IPS DF 19.7 (cell line): ENCODE results near the gene TMEM119.
A peak's percentile ranks its signal among the peaks of the same experiment; 100 is the strongest.
"Not testable (repeated sequence)": the region's sequence is repeated elsewhere in the genome, so short reads cannot be mapped to it uniquely, and the experiment has no call there.

Experiments
- DNase-seq: peaks from one replicate; pipeline ENCODE4 v3.0.0-alpha.2; 2013; ENCODE audit warnings: low read depth, low spot score

The TMEM119 gene

DNA sequence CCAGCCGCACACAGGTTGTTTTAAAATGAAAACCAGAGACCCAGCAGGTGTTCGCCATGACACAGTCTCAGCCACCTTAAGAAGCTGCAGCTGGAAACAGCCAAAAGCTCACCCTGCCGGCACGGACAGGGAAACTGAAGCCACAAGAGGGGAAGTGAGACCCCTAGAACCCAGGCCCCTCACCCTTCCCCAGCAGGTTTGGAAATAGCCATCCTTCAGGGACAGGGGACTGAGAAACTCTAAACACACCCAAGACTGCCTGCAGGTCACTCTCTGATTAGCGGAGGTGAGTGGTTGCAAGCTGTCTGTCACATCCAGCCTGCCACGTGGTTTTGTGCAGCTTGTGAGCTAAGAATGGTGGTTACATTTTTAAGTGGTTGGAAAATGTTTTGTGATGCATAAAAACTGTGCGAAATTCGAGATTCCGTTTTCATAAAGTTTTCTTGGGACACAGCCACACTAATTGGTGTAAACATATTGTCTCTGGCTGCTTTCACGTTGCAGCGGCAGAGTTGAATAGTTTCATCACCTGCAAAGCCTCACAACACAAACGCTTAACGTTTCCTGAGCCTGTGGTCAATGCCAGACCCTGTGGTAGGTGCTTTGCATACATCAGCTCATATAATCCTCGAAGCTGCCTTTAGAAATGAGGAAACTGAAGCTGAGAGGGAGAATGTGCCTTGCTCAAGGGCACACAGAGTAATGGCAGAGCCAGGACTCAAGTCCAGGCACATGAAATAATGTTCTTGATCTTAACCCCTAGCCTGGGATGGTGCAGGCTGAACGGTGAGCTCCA, 37.5 kb upstream of the TMEM119 start:
- no peak for DNase-seq

DNA sequence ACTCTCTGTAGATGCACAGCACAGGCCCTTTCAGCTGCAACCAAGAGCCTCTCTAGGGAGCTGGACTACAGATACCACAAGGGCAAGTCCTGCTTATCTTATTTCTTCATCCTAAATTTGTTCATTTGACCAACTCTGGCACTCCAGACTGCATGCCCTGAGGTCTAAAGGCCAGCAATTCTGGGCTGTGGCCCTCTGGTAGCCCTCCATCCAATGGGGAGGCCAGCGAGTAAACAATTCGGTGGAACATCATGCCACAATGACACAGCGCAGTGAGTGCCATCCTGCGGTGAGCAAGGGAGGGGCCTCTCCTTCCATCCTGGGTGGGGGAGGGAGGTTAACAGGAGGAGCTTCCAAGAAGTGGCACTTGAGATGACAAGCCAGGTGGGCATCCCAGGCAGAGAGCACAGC, 36.5 kb upstream of the TMEM119 start:
- no peak for DNase-seq

DNA sequence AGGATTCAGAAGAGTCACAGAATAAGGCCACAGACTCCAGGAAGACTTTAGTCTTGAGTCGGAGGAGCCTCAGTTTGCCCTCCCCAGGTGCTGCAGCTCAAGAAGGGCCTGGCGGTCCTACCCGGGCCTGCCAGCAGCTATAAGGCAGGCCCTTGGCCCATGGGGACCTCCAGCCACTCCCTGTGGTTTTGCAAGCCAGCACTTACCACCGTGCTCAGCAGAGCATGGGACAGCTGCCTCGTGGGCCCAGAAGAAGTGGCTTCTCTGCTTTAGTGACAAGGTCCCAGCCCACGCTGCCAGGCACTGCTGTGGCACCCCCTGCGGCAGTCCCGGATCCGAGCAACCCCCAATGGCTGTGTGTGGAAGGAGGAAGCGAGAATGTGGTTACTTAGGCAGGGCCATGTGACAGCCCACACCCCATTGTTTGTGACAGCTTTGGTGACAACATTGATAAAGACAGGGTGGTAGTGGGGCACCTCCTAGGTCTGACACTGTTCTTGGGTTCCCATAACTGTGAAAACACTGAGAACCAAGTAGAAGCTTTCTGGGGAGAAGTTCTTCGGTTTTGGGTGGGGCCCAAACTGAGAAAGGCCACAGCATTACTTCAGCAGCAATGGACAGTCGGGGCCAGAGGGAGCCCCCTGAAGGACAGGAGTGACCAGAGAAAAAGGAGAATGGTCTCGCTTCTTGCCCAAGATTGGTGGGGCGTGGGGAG, 35.8 kb upstream of the TMEM119 start, which contains the start of gene SELPLG:
SELPLG (minus strand) TSS at position 361 of the 715 bp plus-strand sequence. CDS start 9,587 bp downstream, outside the sequence.
- no peak for DNase-seq

DNA sequence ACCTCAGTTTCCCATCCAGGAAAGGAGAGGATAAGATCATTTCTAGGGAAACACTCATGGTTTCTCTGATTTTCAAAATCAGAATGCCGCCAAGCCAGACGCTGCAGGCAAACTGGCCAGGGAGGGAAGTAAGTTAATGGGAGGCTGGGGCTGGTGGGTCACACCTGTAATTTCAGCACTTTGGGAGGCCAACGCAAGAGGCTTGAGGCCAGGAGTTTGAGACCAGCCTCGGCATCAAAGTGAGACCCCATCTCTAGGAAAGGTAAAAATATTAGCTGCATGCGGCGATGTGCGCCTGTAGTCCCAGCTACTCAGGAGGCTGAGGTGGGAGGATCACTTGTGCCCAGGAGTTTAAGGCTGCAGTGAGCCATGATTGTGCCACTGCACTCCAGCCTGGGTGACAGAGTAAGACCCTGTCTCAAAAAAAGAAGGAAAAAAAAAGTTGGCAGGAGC, 35.2 kb upstream of the TMEM119 start:
- no peak for DNase-seq

DNA sequence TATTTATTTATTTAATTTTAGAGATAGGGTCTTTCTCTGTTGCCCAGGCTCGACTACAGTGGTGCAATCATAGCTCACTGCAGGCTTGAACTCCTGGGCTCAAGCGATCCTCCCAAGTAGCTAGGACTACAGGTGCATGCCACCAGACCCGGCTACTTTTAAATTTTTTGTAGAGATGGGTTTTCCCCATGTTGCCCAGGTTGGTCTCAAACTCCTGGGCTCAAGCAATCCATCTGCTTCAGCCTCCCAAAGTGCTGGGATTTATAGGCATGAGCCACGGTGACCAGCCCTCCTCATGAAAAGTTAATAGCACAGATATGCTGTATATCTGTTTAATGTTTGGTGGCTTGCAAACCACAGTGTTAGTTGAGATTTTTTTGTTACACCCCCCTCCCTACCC, 33.4 kb upstream of the TMEM119 start:
- DNase-seq, result not testable (repeated sequence)

DNA sequence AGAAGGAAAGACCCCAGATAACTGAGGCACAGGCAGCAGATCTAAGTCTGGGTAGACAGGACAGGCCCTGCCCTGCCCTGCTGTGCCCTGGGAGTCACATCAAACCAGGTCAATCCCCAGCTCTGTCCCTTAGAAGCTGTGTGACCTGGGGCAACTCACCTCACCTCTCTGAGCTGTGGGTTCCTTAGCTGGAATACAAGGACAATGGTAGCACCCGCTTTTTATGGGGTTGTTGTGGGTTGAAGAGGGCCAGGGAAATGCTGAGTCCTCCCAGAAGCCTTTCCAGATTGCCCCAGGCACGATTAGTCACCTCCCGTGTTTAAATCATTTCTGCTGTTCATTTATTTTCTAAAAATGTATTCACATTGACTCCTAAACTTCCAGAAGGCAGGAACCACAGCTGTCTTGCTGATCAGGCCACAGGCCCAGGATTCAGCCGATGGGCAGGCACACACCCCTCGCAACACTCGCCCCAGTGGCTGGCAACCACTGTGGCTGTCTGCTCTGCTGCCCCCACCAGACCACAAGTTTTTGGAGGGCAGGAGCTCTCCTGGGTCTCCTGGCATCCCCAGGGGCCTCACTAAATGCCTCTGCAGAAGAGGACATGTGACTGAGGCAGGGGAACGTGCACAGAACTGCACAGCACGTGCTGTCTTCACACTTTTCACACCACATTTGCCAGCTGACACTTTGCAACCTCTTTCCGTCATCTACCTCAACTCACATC, 32.8 kb upstream of the TMEM119 start:
- DNase-seq, result no peak

DNA sequence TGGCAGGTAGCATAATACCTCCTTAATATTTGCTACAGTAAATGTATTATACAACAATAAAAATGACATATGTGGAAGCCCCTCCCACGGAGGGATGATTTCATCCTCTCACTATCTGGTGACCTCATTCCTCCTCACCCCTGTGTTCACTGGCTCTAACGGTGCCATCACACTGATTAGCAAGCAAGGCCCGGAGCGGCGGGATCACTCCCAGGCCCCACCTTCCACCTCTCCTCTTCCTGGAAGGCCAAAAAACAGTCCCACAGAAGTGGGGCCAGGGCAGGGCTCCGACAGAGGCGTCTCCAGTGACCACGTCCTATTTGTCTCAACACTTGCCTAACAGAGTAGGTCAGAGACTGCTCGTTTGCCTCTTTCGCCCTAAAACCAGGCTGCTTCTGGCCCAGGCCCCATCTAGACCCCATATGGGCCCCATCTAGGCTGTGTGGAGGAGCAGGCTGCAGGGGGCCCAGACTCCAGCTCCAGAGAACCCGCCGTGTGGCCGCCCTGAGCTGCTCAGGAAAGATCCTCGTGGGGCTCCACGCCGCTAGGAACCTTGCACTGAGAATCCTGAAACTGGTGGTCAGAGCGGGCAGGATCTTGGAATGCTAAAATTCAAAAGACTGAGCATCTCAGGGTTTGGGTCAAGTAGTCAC, 32.1 kb upstream of the TMEM119 start:
- no peak for DNase-seq

DNA sequence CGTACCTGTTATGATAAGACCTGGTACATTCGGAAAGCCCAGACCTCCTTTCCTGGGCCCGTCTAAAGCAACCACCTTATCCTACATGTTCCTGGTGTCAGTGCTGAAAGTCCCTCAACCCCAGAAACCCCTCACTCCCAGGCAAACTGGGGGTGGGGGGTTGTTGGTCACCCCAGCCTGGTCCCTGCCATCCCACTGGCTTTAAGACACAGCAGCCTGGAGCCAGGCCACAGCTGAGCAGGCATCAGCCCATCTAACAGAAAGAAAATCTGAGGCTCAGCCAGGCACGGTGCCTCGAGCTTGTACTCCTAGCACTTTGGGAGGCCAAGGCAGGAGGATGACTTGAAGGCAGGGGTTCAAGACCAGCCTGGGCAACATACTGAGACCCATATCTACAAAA, 31.3 kb upstream of the TMEM119 start:
- no peak for DNase-seq

DNA sequence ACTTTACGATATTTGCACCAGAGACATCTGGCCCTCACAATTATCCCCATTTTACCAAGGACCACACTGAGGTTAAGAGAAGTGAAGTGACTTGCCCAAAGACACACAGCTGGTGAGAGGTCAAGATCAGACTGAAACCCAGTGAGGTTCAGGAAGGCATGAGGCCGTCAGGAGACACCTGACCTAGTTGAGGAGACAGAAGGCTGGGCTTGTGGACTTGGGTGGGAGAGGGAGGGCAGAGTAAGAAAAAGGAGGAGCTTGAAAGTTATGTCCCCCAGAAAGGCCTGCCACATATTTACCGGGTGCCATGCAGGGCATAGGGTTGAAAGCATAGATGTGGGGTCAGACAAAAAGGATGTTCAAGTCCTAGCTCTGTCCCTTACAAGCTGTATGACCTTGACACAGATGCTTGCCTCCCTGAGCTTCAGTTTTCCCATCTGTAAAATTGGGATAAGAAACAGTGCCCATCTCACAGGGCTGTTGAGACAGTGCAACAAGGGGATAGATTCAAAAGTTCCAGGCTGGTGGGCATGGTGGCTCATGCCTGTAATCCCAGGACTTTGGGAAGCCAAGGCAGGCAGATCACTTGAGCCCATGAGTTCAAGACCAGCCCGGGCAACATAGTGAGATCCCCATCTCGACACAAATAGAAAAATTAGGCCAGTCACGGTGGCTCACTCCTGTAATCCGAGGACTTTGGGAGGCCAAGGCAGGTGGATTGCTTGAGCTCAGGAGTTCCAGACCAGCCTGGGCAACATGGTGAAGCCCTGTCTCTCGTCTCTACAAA, 29.4 kb upstream of the TMEM119 start:
- DNase-seq, result no peak

DNA sequence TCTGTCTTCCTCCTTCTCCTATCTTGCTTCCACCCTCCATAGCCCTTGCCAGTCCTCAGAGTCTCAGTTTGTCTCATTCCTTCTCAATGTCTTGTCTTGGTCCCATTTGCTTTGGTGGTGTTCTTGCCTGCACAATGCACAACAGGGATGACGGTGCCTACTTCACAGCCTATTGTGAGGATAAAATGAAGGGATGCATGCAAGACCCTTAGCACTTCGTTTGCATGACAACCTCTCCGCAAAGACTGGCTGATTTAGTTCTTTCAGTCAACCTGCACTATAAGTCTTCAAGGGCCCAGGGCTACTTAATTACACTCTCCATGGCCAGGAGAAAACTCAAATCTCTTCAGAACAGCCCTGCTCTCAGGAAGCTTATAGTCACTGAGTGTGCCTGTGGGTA, 27.3 kb upstream of the TMEM119 start:
- no peak for DNase-seq

DNA sequence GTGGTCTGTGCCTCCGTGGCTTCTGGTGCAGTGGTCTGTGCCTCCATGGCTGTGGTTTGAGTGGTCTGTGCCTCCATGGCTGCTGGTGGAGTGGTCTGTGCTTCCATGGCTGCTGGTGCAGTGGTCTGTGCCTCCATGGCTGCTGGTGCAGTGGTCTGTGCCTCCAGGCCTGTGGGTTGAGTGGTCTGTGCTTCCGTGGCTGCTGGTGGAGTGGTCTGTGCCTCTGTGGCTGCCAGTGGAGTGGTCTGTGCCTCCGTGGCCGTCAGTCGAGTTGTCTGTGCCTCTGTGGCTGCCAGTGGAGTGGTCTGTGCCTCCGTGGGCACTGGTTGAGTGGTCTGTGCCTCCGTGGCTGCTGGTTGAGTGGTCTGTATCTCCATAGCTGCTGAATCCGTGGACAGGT, 25.7 kb upstream of the TMEM119 start:
- no peak for DNase-seq

DNA sequence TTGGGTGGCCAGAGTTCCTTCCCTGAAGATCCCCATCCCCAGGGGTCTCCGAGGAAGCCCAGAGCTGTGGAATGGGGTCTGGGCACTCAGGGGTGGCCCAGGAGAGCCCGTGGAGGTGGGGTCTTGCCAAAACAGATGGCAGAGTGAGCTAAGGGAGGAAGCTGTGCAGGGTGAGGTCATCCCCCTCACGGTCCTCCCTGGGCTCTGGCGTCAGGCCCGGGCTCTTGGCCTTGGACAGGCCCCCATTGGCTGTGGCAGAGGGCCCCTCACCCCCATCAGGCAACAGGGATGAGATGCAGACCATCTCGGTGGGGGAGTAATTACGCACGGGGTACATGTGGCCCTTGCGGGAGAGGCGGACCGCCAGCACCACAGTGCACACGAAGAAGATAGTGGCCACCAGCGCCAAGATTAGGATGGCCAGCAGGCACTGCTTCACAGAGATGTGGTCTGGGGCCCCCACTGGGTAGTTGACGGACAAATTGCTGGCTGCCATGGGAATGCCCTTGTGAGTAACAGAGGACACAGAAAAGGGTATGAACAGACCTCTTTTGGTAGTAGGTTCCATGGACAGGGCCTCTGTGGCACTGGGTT, 25.1 kb upstream of the TMEM119 start:
- DNase-seq, result no peak

DNA sequence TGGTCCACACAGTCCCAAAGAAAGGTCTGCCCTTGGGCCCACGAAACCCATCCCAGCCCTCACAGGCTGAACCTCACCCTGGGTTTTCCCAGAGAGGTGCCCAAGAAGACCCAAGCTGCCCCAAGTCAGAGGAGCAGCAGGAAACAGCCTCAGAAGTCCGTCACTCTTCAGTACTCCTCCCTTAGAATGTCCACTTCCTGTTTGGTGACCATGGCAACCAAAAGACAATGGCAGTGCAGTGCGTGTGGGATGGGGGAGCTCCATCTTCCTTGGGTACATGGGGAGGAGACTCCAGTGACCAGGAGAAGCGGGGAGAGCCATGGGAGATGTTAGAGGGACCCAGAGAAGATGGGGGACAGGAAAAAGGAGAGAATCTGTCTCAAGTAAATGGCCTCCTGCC, 24.5 kb upstream of the TMEM119 start:
- no peak for DNase-seq

DNA sequence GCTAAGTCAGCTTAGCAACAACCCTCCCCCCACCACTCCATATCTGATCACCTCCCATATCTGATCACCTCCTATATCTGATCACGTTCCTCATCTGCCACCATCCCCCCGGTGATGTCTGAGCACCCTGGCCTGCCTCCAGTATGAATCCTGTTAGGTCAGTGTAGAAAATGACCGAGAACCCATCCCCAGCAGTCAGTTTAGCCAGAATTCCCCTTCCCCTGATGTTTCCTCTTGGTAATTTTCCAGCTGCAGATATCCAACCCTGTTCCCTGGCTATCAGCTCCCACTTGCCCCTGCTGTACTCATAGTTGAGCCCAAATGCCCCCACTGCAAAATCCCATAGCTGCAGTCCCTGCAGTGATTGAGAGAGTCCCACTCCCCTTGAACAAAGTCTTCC, 23.3 kb upstream of the TMEM119 start:
- DNase-seq, result no peak

DNA sequence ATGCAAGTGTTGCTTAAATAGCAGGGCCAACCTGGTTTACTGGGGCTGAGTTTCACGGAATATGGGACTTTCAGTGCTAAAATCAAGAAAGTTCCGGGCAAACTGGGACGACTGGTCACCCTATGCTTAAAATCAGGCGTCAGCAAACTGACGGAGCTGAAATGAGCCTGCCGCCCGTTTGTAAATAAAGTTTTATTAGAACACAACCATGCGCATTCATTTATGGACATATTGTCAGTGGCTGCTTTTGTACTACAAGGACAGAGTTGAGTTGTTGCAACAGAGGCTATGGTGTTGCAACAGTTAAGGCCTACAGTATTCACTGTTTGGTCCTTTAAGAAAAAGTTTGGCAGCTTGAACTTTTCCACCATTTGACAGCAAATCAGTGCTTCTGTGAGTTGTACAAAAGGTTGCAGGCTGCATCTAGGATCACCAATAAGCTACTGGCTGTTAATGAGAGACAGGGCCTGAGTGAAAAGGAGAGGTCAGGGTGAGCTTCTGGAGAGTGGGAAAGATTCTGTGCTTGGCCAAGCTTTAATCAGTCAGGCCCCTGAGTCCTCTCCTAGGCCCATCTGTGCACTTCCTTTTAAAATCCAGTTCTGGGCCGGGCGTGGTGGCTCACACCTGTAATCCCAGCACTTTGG, 22.5 kb upstream of the TMEM119 start:
- no peak for DNase-seq

DNA sequence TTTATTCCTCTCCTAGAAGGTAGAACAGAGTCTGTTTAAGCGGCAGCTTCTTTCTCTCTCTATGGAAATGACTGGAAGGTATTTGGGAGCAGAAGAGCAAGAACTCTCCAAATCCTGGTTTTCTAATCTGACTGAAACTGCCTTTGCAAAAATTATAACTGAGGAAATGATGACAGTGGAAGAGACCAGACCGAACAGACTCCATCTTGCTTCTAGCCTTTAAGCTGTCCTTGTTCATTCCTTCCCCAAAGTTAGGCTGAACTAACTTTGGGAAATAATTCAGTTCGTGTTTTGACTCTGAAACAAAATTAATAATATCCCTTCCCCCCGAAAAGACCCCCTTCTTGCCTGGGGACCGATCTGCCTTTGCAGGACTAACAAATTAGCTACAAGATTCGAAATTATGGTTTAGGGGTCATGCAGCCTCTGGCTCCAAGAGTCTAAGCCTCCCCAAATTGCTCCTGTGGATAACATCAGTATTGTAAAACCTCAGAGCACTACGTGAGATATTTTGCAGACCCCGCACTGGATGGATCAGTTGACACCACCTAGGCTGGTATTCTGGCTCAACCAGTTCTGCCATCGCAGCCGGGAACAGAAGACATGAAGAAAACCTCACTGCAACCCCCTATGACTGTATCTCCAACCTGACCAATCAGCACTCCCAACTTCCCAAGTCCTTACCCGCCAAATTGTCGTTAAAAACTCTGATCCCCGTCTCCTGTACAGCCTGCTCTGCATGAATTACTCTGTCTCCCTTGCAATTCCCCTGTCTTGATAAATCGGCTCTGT, 21.7 kb upstream of the TMEM119 start:
- no peak for DNase-seq

DNA sequence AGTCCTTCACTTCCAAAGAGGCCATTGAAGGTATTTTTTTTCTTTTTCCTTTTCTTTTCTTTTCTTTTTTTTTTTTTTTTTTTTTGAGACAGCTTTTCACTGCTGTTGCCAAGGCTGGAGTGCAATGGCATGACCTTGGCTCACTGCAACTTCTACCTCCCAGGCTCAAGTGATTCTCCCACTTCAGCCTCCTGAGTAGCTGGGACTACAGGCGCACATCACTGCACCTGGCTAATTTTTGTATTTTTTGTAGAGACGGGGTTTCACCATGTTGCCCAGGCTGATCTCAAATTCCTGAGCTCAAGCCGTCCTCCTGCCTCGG, 21.0 kb upstream of the TMEM119 start:
- not testable (repeated sequence) for DNase-seq

DNA sequence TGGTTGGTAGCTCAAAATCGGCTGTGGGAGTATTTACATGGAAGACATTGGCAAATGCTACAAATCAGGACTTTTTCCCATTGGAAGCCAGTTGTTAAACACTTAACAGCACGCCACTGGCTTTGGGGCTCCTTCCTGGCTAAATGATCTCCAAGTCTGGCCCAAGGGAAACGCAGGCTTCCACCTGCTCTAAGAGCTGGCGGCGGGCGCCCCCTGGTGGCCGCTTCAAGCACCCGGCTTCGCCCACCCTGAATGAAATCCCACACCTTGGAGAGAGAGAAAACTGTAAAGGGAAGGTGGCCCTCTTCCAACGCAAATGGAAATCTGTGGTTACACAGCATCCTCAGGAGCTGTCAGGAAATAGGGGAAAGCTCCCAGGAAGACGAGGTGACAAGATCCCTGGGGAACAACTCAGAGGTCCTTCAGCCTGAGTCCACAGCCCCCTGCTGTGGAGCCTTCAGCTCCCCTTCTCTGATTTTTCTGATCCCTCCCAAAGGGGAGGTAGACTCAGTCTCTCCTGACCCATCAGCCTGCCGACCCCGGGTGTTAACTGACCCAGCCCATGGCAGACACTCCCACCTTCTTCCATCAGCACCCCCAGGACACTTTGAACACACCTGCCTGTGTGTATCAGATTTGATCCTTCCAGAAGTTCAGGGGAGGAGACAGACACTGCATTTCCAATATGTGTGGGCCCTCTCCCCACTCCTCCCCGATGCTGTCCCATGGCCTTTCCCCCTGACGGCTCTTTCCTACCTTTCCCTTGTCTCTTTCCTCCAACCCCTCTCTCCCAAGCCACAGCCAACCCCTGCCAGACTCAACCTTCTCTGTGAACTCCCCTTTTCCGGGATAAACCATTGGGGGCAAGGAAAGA, 20.4 kb upstream of the TMEM119 start:
- DNase-seq, result peak; percentile 70
